GM13977 (cell line): ENCODE measurements around the gene AOX1.
"Not testable (repeated sequence)": the region's sequence is repeated elsewhere in the genome, so short reads cannot be mapped to it uniquely, and the experiment has no call there.

ENCODE experiments used
- DNase-seq: peaks from one replicate; pipeline ENCODE4 v3.0.0; 2012; ENCODE audit warnings: low spot score
- in situ Hi-C: fragments of 300-500 bp; cut with MboI; formaldehyde crosslinking; loops from one replicate; pipeline ENCODE4 v1.12.0; 2022; ENCODE audit warnings: low sequenced_read_pairs, low pct_unique_long_range_greater_than_20kb, mixed read lengths, inconsistent platforms; ENCODE audit not compliant: unreplicated experiment
- TF ChIP-seq, protein P1 (sequence below): IDR thresholded peaks from 2 replicates; pipeline ENCODE4 v1.5.1; 2012; ENCODE audit warnings: mild to moderate bottlenecking, control low read depth; ENCODE audit not compliant: insufficient read depth; ENCODE audit errors: extremely low read depth, missing control alignments

AOX1 gene

GRCh38 chr2:200677721-200678532, 92.1 kb downstream of the AOX1 start:
- in situ Hi-C loops = no loop called here
- DNase-seq = no peak
- TF ChIP-seq, protein P1, sequence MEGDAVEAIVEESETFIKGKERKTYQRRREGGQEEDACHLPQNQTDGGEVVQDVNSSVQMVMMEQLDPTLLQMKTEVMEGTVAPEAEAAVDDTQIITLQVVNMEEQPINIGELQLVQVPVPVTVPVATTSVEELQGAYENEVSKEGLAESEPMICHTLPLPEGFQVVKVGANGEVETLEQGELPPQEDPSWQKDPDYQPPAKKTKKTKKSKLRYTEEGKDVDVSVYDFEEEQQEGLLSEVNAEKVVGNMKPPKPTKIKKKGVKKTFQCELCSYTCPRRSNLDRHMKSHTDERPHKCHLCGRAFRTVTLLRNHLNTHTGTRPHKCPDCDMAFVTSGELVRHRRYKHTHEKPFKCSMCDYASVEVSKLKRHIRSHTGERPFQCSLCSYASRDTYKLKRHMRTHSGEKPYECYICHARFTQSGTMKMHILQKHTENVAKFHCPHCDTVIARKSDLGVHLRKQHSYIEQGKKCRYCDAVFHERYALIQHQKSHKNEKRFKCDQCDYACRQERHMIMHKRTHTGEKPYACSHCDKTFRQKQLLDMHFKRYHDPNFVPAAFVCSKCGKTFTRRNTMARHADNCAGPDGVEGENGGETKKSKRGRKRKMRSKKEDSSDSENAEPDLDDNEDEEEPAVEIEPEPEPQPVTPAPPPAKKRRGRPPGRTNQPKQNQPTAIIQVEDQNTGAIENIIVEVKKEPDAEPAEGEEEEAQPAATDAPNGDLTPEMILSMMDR = no peak

GRCh38 chr2:200679127-200679526, 93.3 kb downstream of the AOX1 start:
- in situ Hi-C loops = no loop called here
- TF ChIP-seq, protein P1 = no peak
- no peak for DNase-seq

DNA sequence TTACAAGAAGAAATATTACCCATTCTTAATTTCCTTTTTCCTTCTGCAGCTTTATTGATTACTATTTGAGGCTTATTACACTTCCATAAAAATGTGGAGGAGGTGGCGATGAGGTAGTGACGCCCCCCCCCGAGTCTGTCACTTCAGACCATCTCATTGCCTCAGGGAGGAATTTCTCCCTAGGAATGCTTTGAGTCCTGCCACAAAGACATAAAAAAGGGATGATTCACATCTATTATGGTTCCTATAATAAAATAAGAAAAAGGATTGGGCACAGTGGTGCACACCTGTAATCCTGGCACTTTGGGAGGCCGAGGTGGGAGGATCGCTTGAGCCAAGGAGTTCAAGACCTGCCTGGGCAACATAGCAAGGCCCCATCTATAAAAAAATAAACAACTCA, 93.7 kb downstream of the AOX1 start:
- TF ChIP-seq, protein P1 = no peak
- in situ Hi-C loops = no loop called here
- no peak for DNase-seq

DNA sequence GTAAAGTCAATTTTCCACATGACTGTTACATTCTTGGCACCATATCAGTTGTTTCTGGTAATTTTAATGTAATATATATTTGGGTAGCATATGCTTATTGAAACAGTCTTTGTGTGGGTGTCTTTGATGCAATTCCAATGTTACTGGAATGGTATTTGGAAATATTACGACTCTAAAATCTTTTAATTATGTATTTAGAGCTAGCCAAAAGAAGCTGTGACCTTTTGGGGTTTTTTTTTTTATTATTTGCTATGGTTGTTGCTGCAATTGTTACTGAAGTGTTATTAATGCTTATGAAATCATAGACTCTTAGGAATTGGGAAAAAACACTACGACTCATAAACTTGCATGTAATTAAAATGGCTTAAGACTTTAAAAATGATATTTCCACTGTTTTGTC, 95.9 kb downstream of the AOX1 start:
- TF ChIP-seq, protein P1 = no peak
- in situ Hi-C loops = no loop called here

GRCh38 chr2:200682407-200682806, 96.6 kb downstream of the AOX1 start:
- in situ Hi-C loops, DNase-seq: not testable (repeated sequence)

More for the DNA sequence above, 95.9 kb downstream of the AOX1 start:
- DNase-seq = no peak

DNA sequence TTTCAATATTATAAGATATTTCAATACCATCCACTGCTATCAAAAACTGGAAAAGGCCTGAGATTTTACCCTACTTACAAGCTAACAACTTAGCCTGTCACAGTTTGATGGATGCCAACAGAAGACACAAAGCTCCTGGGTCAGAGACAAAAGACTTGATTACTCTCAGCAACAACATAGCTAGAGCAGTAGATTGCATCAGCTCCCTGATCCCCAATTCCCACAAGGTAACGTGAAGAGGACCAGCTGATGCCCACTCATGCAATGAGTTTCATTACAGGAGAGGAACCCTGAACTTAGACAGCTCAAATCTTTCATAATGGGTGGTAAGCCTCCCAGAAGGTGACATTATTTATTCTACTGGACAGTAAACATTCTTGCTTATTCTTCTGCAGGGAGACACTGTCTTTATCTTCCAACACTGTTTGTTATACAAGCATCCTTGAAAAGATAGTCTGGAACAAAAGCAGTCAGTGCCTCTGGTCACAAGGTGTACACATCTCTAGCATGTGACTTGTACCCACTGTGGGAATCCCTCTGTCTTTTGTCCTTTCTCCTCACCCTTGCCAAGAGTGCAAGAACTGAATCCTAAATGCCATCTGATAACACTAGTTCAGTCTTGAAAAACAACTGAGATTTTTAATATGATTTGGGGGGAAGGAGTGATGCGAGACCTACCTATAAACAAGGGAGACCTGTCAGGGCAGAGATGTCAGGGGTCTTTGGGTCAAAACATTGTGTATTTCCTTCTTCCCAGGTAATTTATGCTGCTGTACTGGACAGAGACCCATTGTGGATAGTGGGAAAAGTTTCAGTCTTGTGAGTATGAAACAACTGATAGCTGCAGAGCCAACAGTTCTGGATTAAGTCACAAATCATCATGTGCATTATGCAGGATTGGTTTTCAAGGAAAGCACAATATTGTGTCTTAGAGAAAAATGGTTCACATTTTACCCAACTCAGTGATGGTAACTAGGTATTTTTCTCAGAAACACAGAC, 102.4 kb downstream of the AOX1 start:
- DNase-seq = no peak
- TF ChIP-seq, protein P1 = no peak
- in situ Hi-C loops = no loop called here
